HL-60/S4 treated with retinoic acid at 250 ng/mL for 4 days and 3 days (cell line): ENCODE data around the gene DNPH1.

Source experiments
- in situ Hi-C: fragments of 300-500 bp; cut with MboI; formaldehyde crosslinking; loops from 2 replicates; pipeline ENCODE4 v1.7.0; 2022; ENCODE audit warnings: low sequenced_read_pairs

Gene DNPH1

GRCh38 chr6:43219119-43219518 is 10.2 kb downstream of the DNPH1 start:
- in situ Hi-C loops = no loop called here

GRCh38 chr6:43217351-43217750 is 11.9 kb downstream of the DNPH1 start:
- in situ Hi-C loops = no loop called here

GRCh38 chr6:43216200-43216599 is 13.1 kb downstream of the DNPH1 start:
- in situ Hi-C loops = no loop called here

GRCh38 chr6:43215066-43215465 is 14.2 kb downstream of the DNPH1 start:
- in situ Hi-C loops = no loop called here

- in situ Hi-C loops = no loop called here
Observed at GRCh38 chr6:43213431-43213830, 15.8 kb downstream of the DNPH1 start.

- in situ Hi-C loops = no loop called here
Observed at GRCh38 chr6:43211955-43212354, 17.3 kb downstream of the DNPH1 start.

GRCh38 chr6:43207286-43207685 is 22.0 kb downstream of the DNPH1 start:
- in situ Hi-C loops = no loop called here

GRCh38 chr6:43205849-43206248 is 23.4 kb downstream of the DNPH1 start:
- in situ Hi-C loops = no loop called here

- in situ Hi-C loops = no loop called here
Observed at GRCh38 chr6:43204271-43205105, 24.8 kb downstream of the DNPH1 start.

- in situ Hi-C loops = no loop called here
Observed at GRCh38 chr6:43203718-43204095, 25.6 kb downstream of the DNPH1 start.

GRCh38 chr6:43203029-43203717 is 26.1 kb downstream of the DNPH1 start:
- in situ Hi-C loops = no loop called here

- in situ Hi-C loops = no loop called here
Observed at GRCh38 chr6:43202451-43202850, 26.8 kb downstream of the DNPH1 start.

- in situ Hi-C loops = no loop called here
Observed at GRCh38 chr6:43200541-43200940, 28.7 kb downstream of the DNPH1 start.

- in situ Hi-C loops = no loop called here
Observed at GRCh38 chr6:43199912-43200311, 29.4 kb downstream of the DNPH1 start.

- in situ Hi-C loops = no loop called here
Observed at GRCh38 chr6:43196337-43196736, 32.9 kb downstream of the DNPH1 start.

GRCh38 chr6:43193929-43194328 is 35.4 kb downstream of the DNPH1 start:
- in situ Hi-C loops = no loop called here

- in situ Hi-C loops = no loop called here
Observed at GRCh38 chr6:43192911-43193310, 36.4 kb downstream of the DNPH1 start.

GRCh38 chr6:43189776-43190304 is 39.4 kb downstream of the DNPH1 start:
- in situ Hi-C loops = no loop called here

- in situ Hi-C loops = no loop called here
Observed at GRCh38 chr6:43188426-43188825, 40.9 kb downstream of the DNPH1 start.

- in situ Hi-C loops = no loop called here
Observed at GRCh38 chr6:43187821-43188220, 41.5 kb downstream of the DNPH1 start.

GRCh38 chr6:43186706-43187105 is 42.6 kb downstream of the DNPH1 start:
- in situ Hi-C loops = no loop called here

GRCh38 chr6:43186019-43186418 is 43.3 kb downstream of the DNPH1 start:
- in situ Hi-C loops = no loop called here
